SK-N-SH treated with all-trans-retinoic acid at 6 μM for 48 hours (cell line): ENCODE data around the gene COBLL1.

ENCODE experiments used
- ARNTL ChIP-seq: fragments of 450-650 bp; formaldehyde crosslinking; IDR thresholded peaks from 2 replicates; pipeline ENCODE4 v1.5.0; 2020; ENCODE audit warnings: low read depth, mild to moderate bottlenecking, moderate library complexity, borderline replicate concordance
- BACH2 ChIP-seq: fragments of 250-450 bp; sonication (Bioruptor Pico); IDR thresholded peaks from 2 replicates; pipeline ENCODE4 v1.9.0; 2021; ENCODE audit warnings: mild to moderate bottlenecking, borderline replicate concordance
- RARB ChIP-seq: fragments of 250-450 bp; sonication (Bioruptor Pico); IDR thresholded peaks from 2 replicates; pipeline ENCODE4 v1.8.0; 2021; ENCODE audit warnings: mild to moderate bottlenecking, moderate library complexity
- TOX ChIP-seq: fragments of 250-450 bp; sonication (Bioruptor Pico); IDR thresholded peaks from 2 replicates; pipeline ENCODE4 v1.8.0; 2021; ENCODE audit warnings: mild to moderate bottlenecking, moderate library complexity, borderline replicate concordance
- ZC3H10 ChIP-seq: fragments of 250-450 bp; sonication (Bioruptor Pico); IDR thresholded peaks from 2 replicates; pipeline ENCODE4 v1.5.1; 2021; ENCODE audit warnings: mild to moderate bottlenecking, moderate library complexity
- ZFP30 ChIP-seq: fragments of 450-650 bp; formaldehyde crosslinking; IDR thresholded peaks from 2 replicates; pipeline ENCODE4 v1.5.0; 2022; ENCODE audit warnings: mild to moderate bottlenecking, moderate library complexity
- ZNF8 ChIP-seq: fragments of 450-650 bp; formaldehyde crosslinking; IDR thresholded peaks from 2 replicates; pipeline ENCODE4 v1.5.0; 2020; ENCODE audit warnings: mild to moderate bottlenecking, moderate library complexity
- TF ChIP-seq, protein P1 (sequence below): fragments of 250-450 bp; sonication (Bioruptor Pico); IDR thresholded peaks from 2 replicates; pipeline ENCODE4 v1.5.1; 2020; ENCODE audit warnings: low read depth, mild to moderate bottlenecking, moderate library complexity
- TF ChIP-seq, protein P2 (sequence below): fragments of 250-450 bp; sonication (Bioruptor Pico); IDR thresholded peaks from 2 replicates; pipeline ENCODE4 v1.8.0; 2020; ENCODE audit warnings: mild to moderate bottlenecking, moderate library complexity, borderline replicate concordance

DNA sequence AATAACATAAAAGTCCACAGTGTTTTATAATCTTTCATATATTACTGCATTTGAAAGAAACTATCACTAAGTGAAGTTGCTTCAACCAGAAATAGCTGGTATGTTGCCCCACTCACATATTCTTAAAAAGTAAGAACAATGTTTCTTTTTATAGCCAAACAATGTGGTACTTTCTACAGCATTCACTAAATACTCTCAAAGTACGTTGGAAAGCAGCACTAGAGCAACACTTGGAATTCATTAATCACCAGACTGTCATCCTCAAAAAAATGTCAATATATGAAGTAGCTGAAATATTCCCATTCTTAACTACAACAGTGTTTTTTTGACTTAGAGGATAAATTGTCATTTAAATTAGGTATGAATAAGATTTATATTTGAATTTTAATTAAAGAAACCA is 32.8 kb downstream of the COBLL1 start:
- no peak for TF ChIP-seq RARB (CRISPR knock-in tag)
- no peak for TF ChIP-seq ZNF8 (CRISPR knock-in tag)
- TF ChIP-seq ZFP30 (CRISPR knock-in tag): no peak
- TF ChIP-seq ZC3H10 (CRISPR knock-in tag): no peak
- no peak for TF ChIP-seq ARNTL
- TF ChIP-seq, protein P1, sequence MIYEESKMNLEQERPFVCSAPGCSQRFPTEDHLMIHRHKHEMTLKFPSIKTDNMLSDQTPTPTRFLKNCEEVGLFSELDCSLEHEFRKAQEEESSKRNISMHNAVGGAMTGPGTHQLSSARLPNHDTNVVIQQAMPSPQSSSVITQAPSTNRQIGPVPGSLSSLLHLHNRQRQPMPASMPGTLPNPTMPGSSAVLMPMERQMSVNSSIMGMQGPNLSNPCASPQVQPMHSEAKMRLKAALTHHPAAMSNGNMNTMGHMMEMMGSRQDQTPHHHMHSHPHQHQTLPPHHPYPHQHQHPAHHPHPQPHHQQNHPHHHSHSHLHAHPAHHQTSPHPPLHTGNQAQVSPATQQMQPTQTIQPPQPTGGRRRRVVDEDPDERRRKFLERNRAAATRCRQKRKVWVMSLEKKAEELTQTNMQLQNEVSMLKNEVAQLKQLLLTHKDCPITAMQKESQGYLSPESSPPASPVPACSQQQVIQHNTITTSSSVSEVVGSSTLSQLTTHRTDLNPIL (CRISPR knock-in tag): no peak
- TF ChIP-seq, protein P2, sequence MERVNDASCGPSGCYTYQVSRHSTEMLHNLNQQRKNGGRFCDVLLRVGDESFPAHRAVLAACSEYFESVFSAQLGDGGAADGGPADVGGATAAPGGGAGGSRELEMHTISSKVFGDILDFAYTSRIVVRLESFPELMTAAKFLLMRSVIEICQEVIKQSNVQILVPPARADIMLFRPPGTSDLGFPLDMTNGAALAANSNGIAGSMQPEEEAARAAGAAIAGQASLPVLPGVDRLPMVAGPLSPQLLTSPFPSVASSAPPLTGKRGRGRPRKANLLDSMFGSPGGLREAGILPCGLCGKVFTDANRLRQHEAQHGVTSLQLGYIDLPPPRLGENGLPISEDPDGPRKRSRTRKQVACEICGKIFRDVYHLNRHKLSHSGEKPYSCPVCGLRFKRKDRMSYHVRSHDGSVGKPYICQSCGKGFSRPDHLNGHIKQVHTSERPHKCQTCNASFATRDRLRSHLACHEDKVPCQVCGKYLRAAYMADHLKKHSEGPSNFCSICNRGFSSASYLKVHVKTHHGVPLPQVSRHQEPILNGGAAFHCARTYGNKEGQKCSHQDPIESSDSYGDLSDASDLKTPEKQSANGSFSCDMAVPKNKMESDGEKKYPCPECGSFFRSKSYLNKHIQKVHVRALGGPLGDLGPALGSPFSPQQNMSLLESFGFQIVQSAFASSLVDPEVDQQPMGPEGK (CRISPR knock-in tag): no peak
- no peak for TF ChIP-seq BACH2
- TF ChIP-seq TOX: no peak
